Kidney capillary endothelial cell (primary cell): ENCODE measurements around the gene ACSM3.
A peak's percentile ranks its signal among the peaks of the same experiment; 100 is the strongest.

Experiments
- DNase-seq: peaks from one replicate; pipeline ENCODE4 v3.0.0-alpha.2; 2018; ENCODE audit warnings: low spot score

The ACSM3 gene

GRCh38 chr16:20806168-20807050, 42.6 kb downstream of the ACSM3 start, which contains the start of the genes ERI2 and REXO5:
TSS of gene ERI2 (minus strand) at chr16:20806472. CDS start at chr16:20806430, 42 bp downstream.
TSS of gene REXO5 (plus strand) at chr16:20806527. CDS start at chr16:20806954, 427 bp downstream.
- peak; percentile 85 for DNase-seq

GRCh38 chr16:20807862-20808261, 44.0 kb downstream of the ACSM3 start:
- no peak for DNase-seq

- DNase-seq: no peak
These were observed 48.1 kb downstream of the ACSM3 start for GRCh38 chr16:20811889-20812439.

- no peak for DNase-seq
These were observed 48.7 kb downstream of the ACSM3 start for GRCh38 chr16:20812510-20812909.

- no peak for DNase-seq
These were observed 51.0 kb downstream of the ACSM3 start for GRCh38 chr16:20814784-20815183.

GRCh38 chr16:20818929-20819585, 55.2 kb downstream of the ACSM3 start:
- no peak for DNase-seq

- no peak for DNase-seq
These were observed 57.9 kb downstream of the ACSM3 start for GRCh38 chr16:20821682-20822081.

- no peak for DNase-seq
These were observed 58.9 kb downstream of the ACSM3 start for GRCh38 chr16:20822521-20823325.

- no peak for DNase-seq
These were observed 62.3 kb downstream of the ACSM3 start for GRCh38 chr16:20826039-20826566.

GRCh38 chr16:20829536-20829935, 65.7 kb downstream of the ACSM3 start:
- no peak for DNase-seq

GRCh38 chr16:20830372-20830771, 66.6 kb downstream of the ACSM3 start:
- no peak for DNase-seq

GRCh38 chr16:20833086-20833485, 69.3 kb downstream of the ACSM3 start:
- no peak for DNase-seq

GRCh38 chr16:20838240-20838639, 74.4 kb downstream of the ACSM3 start:
- DNase-seq: no peak

- no peak for DNase-seq
These were observed 75.7 kb downstream of the ACSM3 start for GRCh38 chr16:20839504-20839903.

GRCh38 chr16:20844054-20844453, 80.2 kb downstream of the ACSM3 start:
- no peak for DNase-seq

- DNase-seq: no peak
These were observed 80.8 kb downstream of the ACSM3 start for GRCh38 chr16:20844588-20844987.

- no peak for DNase-seq
These were observed 82.2 kb downstream of the ACSM3 start for GRCh38 chr16:20846030-20846429.

- DNase-seq: no peak
These were observed 82.7 kb downstream of the ACSM3 start for GRCh38 chr16:20846551-20846950.
